ENCODE data around the gene TMBIM4.

The TMBIM4 gene

GRCh38 chr12:66140731-66141130 is 29.1 kb downstream of the TMBIM4 start:
- DNase-seq (ENCODE audit: low spot score) = no peak

DNA sequence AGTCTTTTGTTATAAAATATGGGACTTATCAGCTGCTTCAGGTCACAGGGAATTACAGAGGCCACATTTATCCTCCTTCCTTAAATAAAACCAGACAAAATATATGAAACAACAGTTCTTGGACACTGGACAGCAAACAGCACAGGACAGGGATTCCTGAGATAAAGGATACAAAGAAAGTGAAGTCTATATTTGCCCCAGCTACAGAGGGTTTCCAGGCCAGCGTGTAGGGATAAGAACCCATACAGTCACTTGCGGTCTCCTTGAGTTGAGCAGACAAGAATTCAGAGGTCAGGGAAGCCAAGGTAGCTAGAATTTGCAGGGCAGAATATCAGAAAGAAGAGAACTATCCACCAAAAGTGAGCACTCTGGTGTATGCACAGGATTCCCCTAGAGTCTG is 30.5 kb downstream of the TMBIM4 start:
- no peak for DNase-seq (ENCODE audit: low spot score)

GRCh38 chr12:66137937-66138336 is 31.9 kb downstream of the TMBIM4 start:
- no peak for DNase-seq (ENCODE audit: low spot score)

DNA sequence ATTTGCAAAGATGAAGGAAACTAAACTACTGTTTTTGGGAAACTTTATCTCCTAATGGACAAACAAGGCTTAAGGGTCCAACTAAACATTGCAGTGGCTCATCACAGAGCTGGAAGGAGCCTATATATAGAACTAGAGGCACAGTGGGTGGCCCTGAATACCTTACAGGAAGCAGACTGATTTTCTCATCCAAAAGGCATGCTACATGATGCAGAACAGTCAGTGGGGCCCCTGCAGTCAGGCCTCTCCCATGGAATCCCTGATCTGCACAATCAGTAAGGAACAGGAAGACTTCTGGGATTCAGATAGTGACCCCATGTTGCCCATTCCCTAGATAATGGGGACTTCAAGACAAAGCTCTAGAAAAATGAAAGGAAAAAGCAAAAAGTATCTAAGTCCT is 37.4 kb downstream of the TMBIM4 start:
- DNase-seq (ENCODE audit: low spot score) = peak; percentile 74

GRCh38 chr12:66131067-66131688 is 38.6 kb downstream of the TMBIM4 start:
- DNase-seq (ENCODE audit: low spot score) = no peak

- DNase-seq (ENCODE audit: low spot score) = peak; percentile 92
Measured at GRCh38 chr12:66130267-66131066, 39.3 kb downstream of the TMBIM4 start, which contains the start of gene LLPH. Gene LLPH (minus strand): TSS chr12:66130750. CDS start chr12:66129106, 1,644 bp downstream.

- no peak for DNase-seq (ENCODE audit: low spot score)
Measured at GRCh38 chr12:66129934-66130266, 39.9 kb downstream of the TMBIM4 start.

DNA sequence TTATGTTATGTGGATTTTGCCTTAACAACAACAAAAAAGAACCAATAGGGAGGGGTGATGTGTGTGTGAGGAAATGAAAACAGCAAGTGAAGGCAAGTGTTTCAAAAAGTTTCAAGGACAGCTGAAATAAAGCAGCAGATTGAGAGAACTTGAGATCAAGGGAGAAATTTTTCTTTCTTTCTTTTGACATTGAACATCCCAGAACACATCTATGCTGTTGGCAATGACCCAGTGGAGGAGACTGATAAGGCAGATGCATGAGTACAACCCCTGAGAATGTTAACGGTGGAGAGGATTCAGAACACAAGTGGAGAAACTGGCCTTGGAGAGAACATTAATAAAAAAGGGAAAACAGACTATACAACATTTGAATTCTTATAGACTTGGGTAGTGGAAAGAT is 42.1 kb downstream of the TMBIM4 start:
- no peak for DNase-seq (ENCODE audit: low spot score)

GRCh38 chr12:66120477-66120876 is 49.3 kb downstream of the TMBIM4 start:
- DNase-seq (ENCODE audit: low spot score) = no peak

- DNase-seq (ENCODE audit: low spot score) = no peak
Measured at GRCh38 chr12:66119870-66120241, 49.9 kb downstream of the TMBIM4 start.

GRCh38 chr12:66119229-66119869 is 50.4 kb downstream of the TMBIM4 start:
- no peak for DNase-seq (ENCODE audit: low spot score)

GRCh38 chr12:66118240-66118891 is 51.4 kb downstream of the TMBIM4 start:
- DNase-seq (ENCODE audit: low spot score) = no peak

DNA sequence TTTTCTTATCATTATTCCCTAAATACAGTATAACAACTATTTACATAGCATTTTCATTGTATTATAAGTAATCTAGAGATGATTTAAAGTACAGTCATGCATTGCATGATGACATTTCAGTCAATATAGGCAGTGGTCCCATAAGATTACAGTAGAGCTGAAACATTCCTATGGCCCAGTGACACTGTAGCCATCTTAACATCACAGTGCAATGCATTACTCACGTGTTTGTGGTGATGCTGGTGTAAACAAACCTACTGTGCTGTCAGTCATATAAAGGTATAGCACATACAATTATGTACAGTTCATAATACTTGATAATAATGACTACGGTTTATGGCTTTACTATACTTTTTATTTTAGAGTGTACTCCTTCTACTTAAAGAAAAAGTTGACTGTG is 52.6 kb downstream of the TMBIM4 start:
- DNase-seq (ENCODE audit: low spot score) = no peak

DNA sequence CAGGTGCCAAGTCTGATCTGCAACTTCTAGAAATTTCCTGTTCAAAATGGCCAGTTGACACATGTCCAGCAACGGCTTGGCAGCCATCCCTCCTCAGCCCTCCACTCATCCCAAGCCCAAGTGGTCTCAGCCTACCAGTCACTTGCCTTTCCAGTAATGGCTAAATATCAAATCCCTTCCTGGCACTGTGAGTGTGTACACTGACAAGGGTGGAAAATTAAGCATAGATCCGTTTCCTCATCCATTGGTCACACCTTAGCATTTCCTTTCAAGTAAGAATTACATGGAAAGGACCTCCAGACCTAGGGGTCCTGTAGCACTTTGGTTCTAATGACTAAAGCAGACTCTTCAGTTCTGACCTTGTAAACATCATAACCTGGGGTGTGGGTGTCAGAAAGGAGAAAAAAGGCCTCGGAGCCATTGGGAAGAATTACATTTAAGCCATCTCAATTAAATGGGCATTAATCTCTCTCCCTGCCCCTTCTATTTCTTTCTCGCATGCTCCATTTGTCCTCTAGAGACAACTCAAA is 54.7 kb downstream of the TMBIM4 start:
- DNase-seq (ENCODE audit: low spot score) = no peak

- no peak for DNase-seq (ENCODE audit: low spot score)
Measured at GRCh38 chr12:66113471-66113870, 56.3 kb downstream of the TMBIM4 start.

DNA sequence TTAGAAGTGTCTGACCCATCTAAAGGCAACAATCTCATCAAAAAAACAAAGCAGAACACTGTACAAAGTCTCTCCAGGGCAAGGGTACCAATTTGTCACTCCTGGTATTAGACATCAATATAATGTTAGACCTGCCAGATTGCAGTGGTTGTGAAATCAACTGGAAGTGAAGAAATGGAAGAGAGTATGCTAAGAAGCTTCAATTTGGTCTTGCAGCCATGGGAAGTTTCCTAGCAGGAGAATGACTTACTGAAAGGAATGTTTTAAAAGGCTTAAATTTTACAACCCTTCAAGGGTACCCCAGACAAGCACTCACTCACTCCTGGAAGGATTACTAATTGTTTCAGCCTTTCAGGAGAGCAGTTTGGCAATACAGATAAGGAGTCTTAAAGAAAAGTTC is 58.2 kb downstream of the TMBIM4 start:
- DNase-seq (ENCODE audit: low spot score) = no peak

GRCh38 chr12:66109056-66109455 is 60.7 kb downstream of the TMBIM4 start:
- no peak for DNase-seq (ENCODE audit: low spot score)

GRCh38 chr12:66108386-66108785 is 61.4 kb downstream of the TMBIM4 start:
- no peak for DNase-seq (ENCODE audit: low spot score)

DNA sequence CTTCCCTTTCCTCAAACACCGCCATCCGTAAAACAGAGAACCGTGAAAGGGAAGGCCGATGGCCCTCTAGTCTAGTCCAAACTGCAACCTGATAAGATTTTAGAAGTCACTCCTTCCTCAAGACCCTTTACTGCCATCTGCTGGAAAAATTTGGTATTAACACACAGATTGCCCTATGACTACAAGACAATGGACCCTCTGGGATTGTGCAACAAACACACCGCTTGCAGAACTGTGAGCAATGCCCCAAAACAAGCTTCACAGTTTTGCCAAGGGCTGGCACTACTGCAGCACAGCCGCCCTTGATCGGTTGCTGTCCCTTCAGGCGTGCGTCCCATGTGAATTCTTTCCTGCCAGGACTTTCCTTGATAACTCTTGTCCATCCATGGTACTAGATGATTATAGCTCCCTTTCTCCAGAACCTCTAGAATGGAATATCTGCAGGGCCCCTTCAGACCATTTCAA is 62.3 kb downstream of the TMBIM4 start:
- DNase-seq (ENCODE audit: low spot score) = peak; percentile 69

DNA sequence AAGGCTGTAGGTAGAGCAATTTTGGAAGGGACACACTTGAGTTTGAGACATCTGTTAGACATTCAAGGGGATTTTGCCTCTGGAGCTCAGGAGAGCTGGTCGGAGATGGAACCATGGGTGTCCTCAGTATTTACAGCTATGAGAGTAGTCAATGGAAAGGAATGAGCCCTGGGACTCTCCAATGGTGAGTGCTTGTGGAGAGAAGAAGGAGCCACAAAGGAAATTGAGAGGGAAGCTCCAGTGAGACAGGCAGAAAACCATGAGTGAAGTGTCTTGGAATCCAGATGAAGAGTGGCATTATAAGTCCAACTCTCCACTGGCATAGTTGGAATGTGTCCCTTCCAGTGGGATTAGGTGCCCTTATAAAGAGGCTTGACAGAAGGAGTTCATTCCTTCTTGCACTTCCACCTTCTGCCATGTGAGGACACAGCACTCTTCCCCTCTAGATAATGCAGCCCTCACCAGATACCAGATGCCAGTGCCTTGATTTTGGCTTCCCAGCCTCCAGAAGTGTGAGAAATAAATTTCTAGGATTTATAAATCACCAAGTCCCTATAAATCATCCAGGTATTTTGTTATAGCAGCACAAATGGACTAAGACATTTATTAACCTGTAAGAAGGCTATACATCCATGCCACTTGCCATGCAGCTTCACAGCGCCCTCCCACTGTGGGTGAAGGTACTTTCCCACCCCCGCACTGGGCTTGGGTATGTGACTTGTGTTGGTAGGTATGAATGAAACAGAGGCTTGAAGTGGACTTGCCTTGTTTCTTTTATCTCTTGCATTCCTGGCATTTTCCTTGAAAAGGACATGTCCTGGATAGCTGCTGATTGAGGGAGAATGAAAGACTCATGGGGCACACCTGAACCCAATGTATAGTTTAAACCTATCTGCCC is 66.5 kb downstream of the TMBIM4 start:
- DNase-seq (ENCODE audit: low spot score) = no peak

GRCh38 chr12:66092559-66093269 is 77.1 kb downstream of the TMBIM4 start:
- no peak for DNase-seq (ENCODE audit: low spot score)
